ENCODE data around the gene FAM193B. TPM values are rescaled to one million over a fixed set of nuclear protein-coding genes. Genes with fewer than 3 reads are reported as not detected.

Gene FAM193B
- polyA plus RNA-seq, 1 of the 3 experiments (the other 2 are of a cell fraction), result 48.1 TPM

DNA sequence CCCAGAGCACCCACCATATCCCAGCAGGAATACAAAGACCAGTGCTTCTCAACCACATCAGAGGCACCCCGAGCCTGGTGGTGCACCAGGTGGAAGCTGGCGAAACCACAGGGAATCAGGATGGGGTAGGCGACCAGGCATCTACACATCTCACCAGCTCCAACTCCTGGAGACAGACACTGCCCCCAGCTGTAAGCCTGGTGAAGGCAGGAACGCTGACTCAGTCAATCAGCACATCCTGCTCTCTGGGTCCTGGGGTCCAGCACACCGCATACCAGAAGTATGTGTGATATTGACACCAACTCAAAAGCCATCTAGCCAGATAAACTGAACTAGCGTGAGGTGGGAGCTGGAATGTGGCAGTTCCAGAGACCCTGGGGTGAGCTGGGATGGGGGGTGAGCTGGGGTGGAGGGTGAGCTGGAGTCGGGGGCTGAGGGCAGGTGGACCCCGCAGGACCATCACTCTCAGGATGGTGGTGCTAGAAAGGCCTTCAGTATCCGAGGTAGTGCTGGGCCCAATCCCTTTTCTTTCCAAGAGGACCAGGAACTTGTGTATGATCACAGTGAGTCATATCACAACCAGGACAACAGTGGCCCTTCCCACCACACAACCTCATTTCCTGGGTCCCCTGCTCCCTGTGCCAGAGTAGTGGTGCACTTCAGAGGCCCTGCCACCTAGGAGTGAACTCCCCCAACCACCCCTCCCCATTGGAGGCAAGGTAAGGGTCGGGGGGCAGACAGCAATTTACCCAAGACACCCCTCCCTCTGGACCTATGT lies 83.4 kb downstream of the FAM193B start (continued):
- TF ChIP-seq, protein P1, sequence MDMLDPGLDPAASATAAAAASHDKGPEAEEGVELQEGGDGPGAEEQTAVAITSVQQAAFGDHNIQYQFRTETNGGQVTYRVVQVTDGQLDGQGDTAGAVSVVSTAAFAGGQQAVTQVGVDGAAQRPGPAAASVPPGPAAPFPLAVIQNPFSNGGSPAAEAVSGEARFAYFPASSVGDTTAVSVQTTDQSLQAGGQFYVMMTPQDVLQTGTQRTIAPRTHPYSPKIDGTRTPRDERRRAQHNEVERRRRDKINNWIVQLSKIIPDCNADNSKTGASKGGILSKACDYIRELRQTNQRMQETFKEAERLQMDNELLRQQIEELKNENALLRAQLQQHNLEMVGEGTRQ (IDR thresholded peaks at IDR 0.05; ENCODE audit: borderline replicate concordance, low read depth, low read length), result no peak
- TF ChIP-seq RCOR1 (IDR thresholded peaks at IDR 0.05; ENCODE audit: low read length), result no peak
- no peak for TF ChIP-seq EP300 (IDR thresholded peaks at IDR 0.05; ENCODE audit: borderline replicate concordance in 1 of 2, low read depth in 1 of 2, low read length in 1 of 2)
- no peak for TF ChIP-seq FOXJ3 (CRISPR knock-in tag; IDR thresholded peaks at IDR 0.05)
- no peak for TF ChIP-seq TCF12 (IDR thresholded peaks at IDR 0.05)
- TF ChIP-seq POLR2AphosphoS5 (IDR thresholded peaks at IDR 0.05; ENCODE audit: low read depth, low read length), result no peak
- no peak for TF ChIP-seq EZH2phosphoT487 (IDR thresholded peaks at IDR 0.05; ENCODE audit: borderline replicate concordance, low read depth)
- no peak for TF ChIP-seq NFIC (IDR thresholded peaks at IDR 0.05; ENCODE audit: borderline replicate concordance)

Other genes with a start within 250 kb of the FAM193B start
- gene MXD3, start 242.7 kb downstream of the FAM193B start, polyA plus RNA-seq (2012; rRNA removed), result 22.6 and 23.1 TPM in 2 replicates
- gene LMAN2, start 202.9 kb downstream of the FAM193B start, polyA plus RNA-seq (2012; rRNA removed), result 380 and 500 TPM in 2 replicates
- gene RGS14, start 196.6 kb downstream of the FAM193B start, polyA plus RNA-seq (2012; rRNA removed), result 26.5 and 27.6 TPM in 2 replicates
- 0.03 TPM in 1 of 2 replicates, not detected in the other for gene SLC34A1, start 170.1 kb downstream of the FAM193B start, polyA plus RNA-seq (2012; rRNA removed)
- not detected in 2 replicates for gene PFN3, start 153.9 kb downstream of the FAM193B start, polyA plus RNA-seq (2012; rRNA removed)
- 3.8 and 4.3 TPM in 2 replicates for gene F12, start 145.0 kb downstream of the FAM193B start, polyA plus RNA-seq (2012; rRNA removed)
- gene GRK6, start 127.9 kb downstream of the FAM193B start, polyA plus RNA-seq (2012; rRNA removed), result 35.9 and 39.5 TPM in 2 replicates
- gene PRR7, start 107.7 kb downstream of the FAM193B start, polyA plus RNA-seq (2012; rRNA removed), result 12.5 and 17.1 TPM in 2 replicates
- 176 and 244 TPM in 2 replicates for gene DBN1, start 80.9 kb downstream of the FAM193B start, polyA plus RNA-seq (2012; rRNA removed)
- gene PDLIM7, start 57.0 kb downstream of the FAM193B start, polyA plus RNA-seq (2012; rRNA removed), result 183 and 206 TPM in 2 replicates
- gene DOK3, start 44.7 kb downstream of the FAM193B start, polyA plus RNA-seq (2012; rRNA removed), result 1.9 and 2.2 TPM in 2 replicates
- gene DDX41, start 37.6 kb downstream of the FAM193B start, polyA plus RNA-seq (2012; rRNA removed), result 158 and 176 TPM in 2 replicates
- 264 and 320 TPM in 2 replicates for gene TMED9, start 37.6 kb upstream of the FAM193B start, polyA plus RNA-seq (2012; rRNA removed)
- gene B4GALT7, start 45.6 kb upstream of the FAM193B start, polyA plus RNA-seq (2012; rRNA removed), result 37.5 and 39.1 TPM in 2 replicates
- gene FAM153A, start 228.3 kb upstream of the FAM193B start, polyA plus RNA-seq (2012; rRNA removed), result not detected in 2 replicates